Lower leg skin (tissue), 3 donors: ENCODE data around the gene GORAB.

Source experiments
- POLR2A ChIP-seq, 2 donors: fragments of 450-650 bp; IDR thresholded peaks; one replicate each; pipeline ENCODE4 v1.6.1; 2016 to 2017; ENCODE audit warnings: antibody characterized with exemption in 2 of 2, mild to moderate bottlenecking in 1 of 2, moderate library complexity in 1 of 2
- TF ChIP-seq, protein P1 (sequence below), 3 donors: fragments of 450-650 bp; IDR thresholded peaks; one replicate each; pipeline ENCODE4 v1.5.1; 2016; ENCODE audit warnings: antibody characterized with exemption in 3 of 3, mild to moderate bottlenecking in 3 of 3, moderate library complexity in 2 of 3

DNA sequence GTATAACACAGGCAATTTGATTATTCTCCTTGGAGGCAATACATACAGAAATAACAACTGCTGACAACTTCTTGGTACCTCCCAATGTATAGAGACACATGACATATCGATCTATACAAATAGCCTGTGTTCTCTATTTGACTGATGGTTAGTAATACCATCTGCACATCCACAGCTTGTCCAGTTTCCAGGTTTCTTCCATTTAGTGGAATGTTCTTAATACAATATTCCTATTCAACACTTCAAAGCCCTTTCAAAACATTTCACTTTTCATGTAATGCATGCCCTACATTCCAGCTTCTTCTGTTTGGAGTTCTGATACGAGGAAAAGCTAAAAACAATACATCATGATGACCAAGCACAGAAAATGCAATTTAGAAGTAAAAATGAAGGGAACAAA lies 37.0 kb upstream of the GORAB start:
- no peak for TF ChIP-seq POLR2A (IDR thresholded peaks at IDR 0.05)
- TF ChIP-seq, protein P1, sequence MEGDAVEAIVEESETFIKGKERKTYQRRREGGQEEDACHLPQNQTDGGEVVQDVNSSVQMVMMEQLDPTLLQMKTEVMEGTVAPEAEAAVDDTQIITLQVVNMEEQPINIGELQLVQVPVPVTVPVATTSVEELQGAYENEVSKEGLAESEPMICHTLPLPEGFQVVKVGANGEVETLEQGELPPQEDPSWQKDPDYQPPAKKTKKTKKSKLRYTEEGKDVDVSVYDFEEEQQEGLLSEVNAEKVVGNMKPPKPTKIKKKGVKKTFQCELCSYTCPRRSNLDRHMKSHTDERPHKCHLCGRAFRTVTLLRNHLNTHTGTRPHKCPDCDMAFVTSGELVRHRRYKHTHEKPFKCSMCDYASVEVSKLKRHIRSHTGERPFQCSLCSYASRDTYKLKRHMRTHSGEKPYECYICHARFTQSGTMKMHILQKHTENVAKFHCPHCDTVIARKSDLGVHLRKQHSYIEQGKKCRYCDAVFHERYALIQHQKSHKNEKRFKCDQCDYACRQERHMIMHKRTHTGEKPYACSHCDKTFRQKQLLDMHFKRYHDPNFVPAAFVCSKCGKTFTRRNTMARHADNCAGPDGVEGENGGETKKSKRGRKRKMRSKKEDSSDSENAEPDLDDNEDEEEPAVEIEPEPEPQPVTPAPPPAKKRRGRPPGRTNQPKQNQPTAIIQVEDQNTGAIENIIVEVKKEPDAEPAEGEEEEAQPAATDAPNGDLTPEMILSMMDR (IDR thresholded peaks at IDR 0.05) = no peak
